Measurements from ENCODE around the gene CLDND2. TPM values are rescaled to one million over a fixed set of nuclear protein-coding genes. Genes with fewer than 3 reads are reported as not detected.
"Not testable (repeated sequence)": the region's sequence is repeated elsewhere in the genome, so short reads cannot be mapped to it uniquely, and the experiment has no call there.

Gene CLDND2
- 1.2 TPM in 1 of 2 replicates, not detected in the other for total RNA-seq
- 6.8 and 7.2 TPM in 2 replicates for polyA plus RNA-seq

GRCh38 chr19:51368366-51369282 lies at the start of gene CLDND2:
Gene CLDND2, minus strand, starts transcription at chr19:51369003. Its CDS starts 426 bp downstream, at chr19:51368577.
- 73% methylated on average over 20 of the region's 23 CpGs for WGBS (ENCODE audit: low lambda C conversion rate, missing lambda C conversion rate)
- no peaks in the 10 kb centered on the region for H3K27me3 ChIP-seq
- peak within 1 kb of the TSS; percentile 86 for H3K27ac ChIP-seq
- peak within 1 kb of the TSS; percentile 51 for H2AFZ ChIP-seq
- no peaks in the 10 kb centered on the region for H4K20me1 ChIP-seq (ENCODE audit: insufficient read depth, poor library complexity, severe bottlenecking)
- peak within 1 kb of the TSS; percentile 35 for H3K4me3 ChIP-seq
- H3K79me2 ChIP-seq = peaks cover 19% of the 10 kb centered on the region
- H3K9me3 ChIP-seq (ENCODE audit: low read depth) = no peaks in the 10 kb centered on the region
- TF ChIP-seq EZH2phosphoT487 (IDR thresholded peaks at IDR 0.05; ENCODE audit: low read depth, severe bottlenecking, unreplicated experiment) = no peak
- TF ChIP-seq, protein P1, sequence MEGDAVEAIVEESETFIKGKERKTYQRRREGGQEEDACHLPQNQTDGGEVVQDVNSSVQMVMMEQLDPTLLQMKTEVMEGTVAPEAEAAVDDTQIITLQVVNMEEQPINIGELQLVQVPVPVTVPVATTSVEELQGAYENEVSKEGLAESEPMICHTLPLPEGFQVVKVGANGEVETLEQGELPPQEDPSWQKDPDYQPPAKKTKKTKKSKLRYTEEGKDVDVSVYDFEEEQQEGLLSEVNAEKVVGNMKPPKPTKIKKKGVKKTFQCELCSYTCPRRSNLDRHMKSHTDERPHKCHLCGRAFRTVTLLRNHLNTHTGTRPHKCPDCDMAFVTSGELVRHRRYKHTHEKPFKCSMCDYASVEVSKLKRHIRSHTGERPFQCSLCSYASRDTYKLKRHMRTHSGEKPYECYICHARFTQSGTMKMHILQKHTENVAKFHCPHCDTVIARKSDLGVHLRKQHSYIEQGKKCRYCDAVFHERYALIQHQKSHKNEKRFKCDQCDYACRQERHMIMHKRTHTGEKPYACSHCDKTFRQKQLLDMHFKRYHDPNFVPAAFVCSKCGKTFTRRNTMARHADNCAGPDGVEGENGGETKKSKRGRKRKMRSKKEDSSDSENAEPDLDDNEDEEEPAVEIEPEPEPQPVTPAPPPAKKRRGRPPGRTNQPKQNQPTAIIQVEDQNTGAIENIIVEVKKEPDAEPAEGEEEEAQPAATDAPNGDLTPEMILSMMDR (IDR thresholded peaks at IDR 0.05; ENCODE audit: poor library complexity) = no peak
- TF ChIP-seq EZH2 (IDR thresholded peaks at IDR 0.05; ENCODE audit: borderline replicate concordance) = no peak
- peak within 1 kb of the TSS; percentile 89 for H3K4me2 ChIP-seq
- DNase-seq (ENCODE audit: low spot score) = no peak
- no peaks in the 10 kb centered on the region for H3K36me3 ChIP-seq (replicated peaks; ENCODE audit: insufficient read depth, low read depth)
- H3K9me2 ChIP-seq (replicated peaks; ENCODE audit: insufficient read depth) = no peaks in the 10 kb centered on the region
- peaks cover 24% of the 10 kb centered on the region for H3K4me1 ChIP-seq (ENCODE audit: insufficient read depth)

DNA sequence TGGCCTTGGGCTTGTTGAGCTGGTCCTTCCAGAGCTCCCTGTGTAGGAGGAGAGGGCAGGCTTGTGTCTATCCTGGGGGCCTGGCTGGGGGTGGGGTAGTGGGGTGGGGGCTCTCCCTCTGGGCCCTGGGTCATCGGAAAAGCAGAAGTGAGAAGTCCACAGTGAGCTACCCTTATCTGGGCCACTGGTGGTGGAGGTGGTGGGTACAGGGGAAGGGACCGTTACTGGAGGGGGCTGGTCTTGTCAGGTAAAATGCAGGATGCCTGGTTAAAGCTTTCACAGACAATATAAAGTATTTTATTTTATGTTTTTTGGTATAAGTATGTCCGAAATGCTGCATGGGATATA lies 49.0 kb upstream of the CLDND2 start:
- TF ChIP-seq EZH2 (IDR thresholded peaks at IDR 0.05; ENCODE audit: borderline replicate concordance) (no peak), EZH2phosphoT487 (IDR thresholded peaks at IDR 0.05; ENCODE audit: low read depth, severe bottlenecking, unreplicated experiment) (no peak)
- TF ChIP-seq, protein P1 (IDR thresholded peaks at IDR 0.05; ENCODE audit: poor library complexity) = no peak
- 88% methylated on average over 2 of the region's 3 CpGs for WGBS (ENCODE audit: low lambda C conversion rate, missing lambda C conversion rate)

GRCh38 chr19:51417107-51417809 lies 48.5 kb upstream of the CLDND2 start, which contains the start of gene SIGLEC10:
Gene SIGLEC10, minus strand, starts transcription at chr19:51417642. Its CDS starts 61 bp downstream, at chr19:51417581.
- Histone ChIP-seq H3K36me3 (replicated peaks; ENCODE audit: insufficient read depth, low read depth) (no peaks in the 10 kb centered on the region), H3K4me3 (no peak within 1 kb of the TSS), H3K4me1 (ENCODE audit: insufficient read depth) (no peaks in the 10 kb centered on the region), H3K9me3 (ENCODE audit: low read depth) (no peaks in the 10 kb centered on the region), H3K79me2 (no peaks in the 10 kb centered on the region), H3K27ac (no peak within 1 kb of the TSS), H3K4me2 (no peak within 1 kb of the TSS), H2AFZ (no peak within 1 kb of the TSS), H4K20me1 (ENCODE audit: insufficient read depth, poor library complexity, severe bottlenecking) (no peaks in the 10 kb centered on the region), H3K9me2 (replicated peaks; ENCODE audit: insufficient read depth) (no peaks in the 10 kb centered on the region), H3K27me3 (no peaks in the 10 kb centered on the region)
- TF ChIP-seq EZH2 (IDR thresholded peaks at IDR 0.05; ENCODE audit: borderline replicate concordance) (no peak), EZH2phosphoT487 (IDR thresholded peaks at IDR 0.05; ENCODE audit: low read depth, severe bottlenecking, unreplicated experiment) (no peak)
- TF ChIP-seq, protein P1 (IDR thresholded peaks at IDR 0.05; ENCODE audit: poor library complexity) = no peak
- DNase-seq (ENCODE audit: low spot score) = no peak
- 77% methylated on average over 21 of the region's 21 CpGs for WGBS (ENCODE audit: low lambda C conversion rate, missing lambda C conversion rate)

More for the DNA sequence above, 49.0 kb upstream of the CLDND2 start:
- no peaks in the 10 kb centered on the region for H3K79me2 ChIP-seq
- H3K27me3 ChIP-seq = no peaks in the 10 kb centered on the region
- DNase-seq (ENCODE audit: low spot score) = no peak
- H3K4me2 ChIP-seq = no peak overlapping the region
- no peak overlapping the region for H3K27ac ChIP-seq
- H4K20me1 ChIP-seq (ENCODE audit: insufficient read depth, poor library complexity, severe bottlenecking) = no peaks in the 10 kb centered on the region
- H3K36me3 ChIP-seq (replicated peaks; ENCODE audit: insufficient read depth, low read depth) = no peaks in the 10 kb centered on the region
- no peaks in the 10 kb centered on the region for H3K9me2 ChIP-seq (replicated peaks; ENCODE audit: insufficient read depth)
- H2AFZ ChIP-seq = no peak overlapping the region
- no peaks in the 10 kb centered on the region for H3K9me3 ChIP-seq (ENCODE audit: low read depth)
- no peaks in the 10 kb centered on the region for H3K4me1 ChIP-seq (ENCODE audit: insufficient read depth)
- no peak overlapping the region for H3K4me3 ChIP-seq

DNA sequence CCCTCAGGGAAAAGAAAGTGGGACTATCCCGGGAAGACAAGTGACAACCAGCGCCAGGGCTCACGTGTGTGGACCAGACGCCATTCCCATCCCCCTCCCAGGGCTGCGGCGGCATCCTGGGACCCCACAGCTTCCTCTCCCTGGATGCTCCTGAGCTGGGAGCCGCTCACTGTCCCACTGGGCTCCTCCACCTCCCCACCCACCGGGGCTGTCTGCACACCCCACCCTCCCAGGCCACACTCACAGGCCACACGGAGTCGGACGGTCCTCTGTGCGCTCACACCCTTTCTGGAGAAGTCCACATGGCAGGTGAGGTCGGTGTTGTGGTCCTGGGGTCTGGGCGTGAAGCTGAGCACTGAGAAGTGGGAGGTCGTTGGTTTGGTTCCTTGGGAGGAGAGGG lies 47.6 kb upstream of the CLDND2 start:
- H4K20me1 ChIP-seq (ENCODE audit: insufficient read depth, poor library complexity, severe bottlenecking); H2AFZ ChIP-seq; H3K9me2 ChIP-seq (replicated peaks; ENCODE audit: insufficient read depth); H3K27me3 ChIP-seq; H3K36me3 ChIP-seq (replicated peaks; ENCODE audit: insufficient read depth, low read depth); H3K79me2 ChIP-seq; H3K27ac ChIP-seq; H3K4me1 ChIP-seq (ENCODE audit: insufficient read depth); H3K4me3 ChIP-seq; H3K9me3 ChIP-seq (ENCODE audit: low read depth); DNase-seq (ENCODE audit: low spot score); H3K4me2 ChIP-seq: not testable (repeated sequence)
- WGBS (ENCODE audit: low lambda C conversion rate, missing lambda C conversion rate) = 83% methylated on average over 15 of the region's 15 CpGs

All from hepatocyte (in vitro differentiated cells).